ENCODE data around the gene FBXW8. TPM values are rescaled to one million over a fixed set of nuclear protein-coding genes. Genes with fewer than 3 reads are reported as not detected.

Gene FBXW8
- total and polyA plus RNA-seq, 2 donors (not counting 3 experiments of a cell fraction or from before 2014, with no cell fraction given): 15.4 TPM

- no TSS peak for BruUV-seq (replicated peaks)
- TF ChIP-seq JUN (IDR thresholded peaks at IDR 0.05; ENCODE audit: borderline replicate concordance, insufficient read depth, insufficient read length, low read depth) (no peak), GATA2 (IDR thresholded peaks at IDR 0.05; ENCODE audit: insufficient read depth, insufficient read length, low read depth, low read length) (no peak), EZH2 (IDR thresholded peaks at IDR 0.05; ENCODE audit: borderline replicate concordance, low read depth, low read length, severe bottlenecking) (no peak), POLR2A (IDR thresholded peaks at IDR 0.05; ENCODE audit: low read depth, low read length) (no peak), MYC (IDR thresholded peaks at IDR 0.05; ENCODE audit: low read depth, low read length) (no peak), MAX (IDR thresholded peaks at IDR 0.05; ENCODE audit: insufficient read depth, insufficient read length) (no peak), CTCF (IDR thresholded peaks at IDR 0.05; ENCODE audit: extremely low read depth in 1 of 2, insufficient read depth in 1 of 2, low read depth in 1 of 2, low read length in 2 of 2) (no peak), FOS (IDR thresholded peaks at IDR 0.05; ENCODE audit: borderline replicate concordance, insufficient read depth, low read length) (no peak), POLR2AphosphoS5 (IDR thresholded peaks at IDR 0.05; ENCODE audit: insufficient read depth, low read depth, low read length) (no peak)
- H3K9me1 ChIP-seq (replicated peaks; ENCODE audit: control insufficient read depth, extremely low read depth, insufficient read depth, low read length): no peaks in the 10 kb centered on the region
- H3K27ac ChIP-seq (ENCODE audit: insufficient read depth, low read depth, low read length): no peak overlapping the region
- ChIA-PET POLR2A (no interaction called here), CTCF (no interaction called here)
- no peak for DNase-seq (ENCODE audit: low read depth, low spot score)
- no peaks in the 10 kb centered on the region for H3K9me3 ChIP-seq (replicated peaks; ENCODE audit: control insufficient read depth, insufficient read depth, low read length)
- no peaks in the 10 kb centered on the region for H3K79me2 ChIP-seq (ENCODE audit: control insufficient read depth, insufficient read depth, low read length)
- no peaks in the 10 kb centered on the region for H3K4me1 ChIP-seq (ENCODE audit: control insufficient read depth, extremely low read depth, insufficient read depth, low read length)
- intact Hi-C loops (cut with micrococcal nuclease): no loop called here
- dilution Hi-C loops (cut with MboI; ENCODE audit: extremely low pct_ligation_motif_present, low sequenced_read_pairs): no loop called here
- no peak overlapping the region for H3K9ac ChIP-seq (replicated peaks; ENCODE audit: extremely low read depth, insufficient read depth, low read length)
- H3K4me2 ChIP-seq (ENCODE audit: insufficient read depth, low read length): no peak overlapping the region
- FAIRE-seq: no peak
- peaks cover 7 to 14% of the 10 kb centered on the region in 2 experiments for H3K36me3 ChIP-seq (ENCODE audit: control insufficient read depth in 2 of 2, extremely low read depth in 1 of 2, insufficient read depth in 2 of 2, low read length in 2 of 2)
- no peaks in the 10 kb centered on the region for H3K27me3 ChIP-seq (ENCODE audit: control insufficient read depth in 2 of 2, insufficient read depth in 2 of 2, low read length in 2 of 2)
- H4K20me1 ChIP-seq (replicated peaks; ENCODE audit: control insufficient read depth, extremely low read depth, insufficient read depth, low read length): no peaks in the 10 kb centered on the region
- H3K4me3 ChIP-seq (replicated peaks in 1 of 3; ENCODE audit: insufficient read depth in 1 of 3, low read depth in 1 of 3, low read length in 3 of 3): no peak overlapping the region
- H2AFZ ChIP-seq (ENCODE audit: low read depth, low read length): no peak overlapping the region
These were observed 91.5 kb downstream of the FBXW8 start for GRCh38 chr12:117002051-117002817.

Measured in endothelial cell of umbilical vein (primary cell).